NCI-H1930 (cell line): ENCODE results near the gene NRXN3.

Source experiments
- DNase-seq, 2 experiments: peaks; one replicate each; lab custom pipeline; 2025; lab: John Stamatoyannopoulos, UW

Gene NRXN3

GRCh38 chr14:79136071-79137044, 966.2 kb downstream of the NRXN3 start:
- no peak for DNase-seq

GRCh38 chr14:79137045-79137430, 966.9 kb downstream of the NRXN3 start:
- DNase-seq = no peak

GRCh38 chr14:79137836-79138235, 967.7 kb downstream of the NRXN3 start:
- DNase-seq = no peak

- no peak for DNase-seq
Measured at GRCh38 chr14:79144896-79145295, 974.7 kb downstream of the NRXN3 start.

- no peak for DNase-seq
Measured at GRCh38 chr14:79150226-79150625, 980.1 kb downstream of the NRXN3 start.

- DNase-seq = no peak
Measured at GRCh38 chr14:79157369-79157768, 987.2 kb downstream of the NRXN3 start.

GRCh38 chr14:79161571-79161970, 991.4 kb downstream of the NRXN3 start:
- no peak for DNase-seq

- no peak for DNase-seq
Measured at GRCh38 chr14:79162833-79163232, 992.7 kb downstream of the NRXN3 start.

- DNase-seq = no peak
Measured at GRCh38 chr14:79165471-79166090, 995.4 kb downstream of the NRXN3 start.

GRCh38 chr14:79166171-79166570, 996.0 kb downstream of the NRXN3 start:
- DNase-seq = no peak

GRCh38 chr14:79167957-79168356, 997.8 kb downstream of the NRXN3 start:
- DNase-seq = no peak

- no peak for DNase-seq
Measured at GRCh38 chr14:79175671-79176070, 1005.5 kb downstream of the NRXN3 start.

GRCh38 chr14:79177106-79177505, 1006.9 kb downstream of the NRXN3 start:
- DNase-seq = no peak

- no peak for DNase-seq
Measured at GRCh38 chr14:79178719-79179118, 1008.5 kb downstream of the NRXN3 start.

- peak; percentile 13 to 49 for DNase-seq
Measured at GRCh38 chr14:79179985-79180384, 1009.8 kb downstream of the NRXN3 start.

- no peak for DNase-seq
Measured at GRCh38 chr14:79180656-79181055, 1010.5 kb downstream of the NRXN3 start.

- no peak for DNase-seq
Measured at GRCh38 chr14:79186523-79186922, 1016.4 kb downstream of the NRXN3 start.

- no peak for DNase-seq
Measured at GRCh38 chr14:79193689-79194477, 1023.7 kb downstream of the NRXN3 start.

GRCh38 chr14:79196216-79196615, 1026.0 kb downstream of the NRXN3 start:
- DNase-seq = no peak

GRCh38 chr14:79197516-79197915, 1027.3 kb downstream of the NRXN3 start:
- no peak for DNase-seq

- DNase-seq = no peak
Measured at GRCh38 chr14:79199217-79199616, 1029.0 kb downstream of the NRXN3 start.

- DNase-seq = no peak
Measured at GRCh38 chr14:79201564-79202207, 1031.5 kb downstream of the NRXN3 start.
